Esophagus muscularis mucosa (tissue), 4 donors: ENCODE data around the gene ULK2.

ENCODE experiments used
- EP300 ChIP-seq: sonication (generic); formaldehyde crosslinking; IDR thresholded peaks from one replicate; pipeline ENCODE4 v1.6.1; 2017; ENCODE audit warnings: antibody characterized with exemption
- POLR2AphosphoS5 ChIP-seq, 2 donors: sonication (generic); formaldehyde crosslinking; IDR thresholded peaks; one replicate each; pipeline ENCODE4 v1.6.1; 2017; ENCODE audit warnings: antibody characterized with exemption in 2 of 2
- TF ChIP-seq, protein P1 (sequence below), 3 experiments: fragments of 200-600 bp in 2 of 3; fragments of 450-650 bp in 1 of 3; sonication (generic) in 2 of 3; IDR thresholded peaks; one replicate each; pipeline ENCODE4 v1.5.1; 2017 to 2019; ENCODE audit warnings: antibody characterized with exemption in 3 of 3, mild to moderate bottlenecking in 2 of 3, moderate library complexity in 1 of 3

- TF ChIP-seq, protein P1, sequence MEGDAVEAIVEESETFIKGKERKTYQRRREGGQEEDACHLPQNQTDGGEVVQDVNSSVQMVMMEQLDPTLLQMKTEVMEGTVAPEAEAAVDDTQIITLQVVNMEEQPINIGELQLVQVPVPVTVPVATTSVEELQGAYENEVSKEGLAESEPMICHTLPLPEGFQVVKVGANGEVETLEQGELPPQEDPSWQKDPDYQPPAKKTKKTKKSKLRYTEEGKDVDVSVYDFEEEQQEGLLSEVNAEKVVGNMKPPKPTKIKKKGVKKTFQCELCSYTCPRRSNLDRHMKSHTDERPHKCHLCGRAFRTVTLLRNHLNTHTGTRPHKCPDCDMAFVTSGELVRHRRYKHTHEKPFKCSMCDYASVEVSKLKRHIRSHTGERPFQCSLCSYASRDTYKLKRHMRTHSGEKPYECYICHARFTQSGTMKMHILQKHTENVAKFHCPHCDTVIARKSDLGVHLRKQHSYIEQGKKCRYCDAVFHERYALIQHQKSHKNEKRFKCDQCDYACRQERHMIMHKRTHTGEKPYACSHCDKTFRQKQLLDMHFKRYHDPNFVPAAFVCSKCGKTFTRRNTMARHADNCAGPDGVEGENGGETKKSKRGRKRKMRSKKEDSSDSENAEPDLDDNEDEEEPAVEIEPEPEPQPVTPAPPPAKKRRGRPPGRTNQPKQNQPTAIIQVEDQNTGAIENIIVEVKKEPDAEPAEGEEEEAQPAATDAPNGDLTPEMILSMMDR (IDR thresholded peaks at IDR 0.05) = no peak
- TF ChIP-seq POLR2AphosphoS5 (IDR thresholded peaks at IDR 0.05) = no peak
- TF ChIP-seq EP300 = no peak
Measured at GRCh38 chr17:19747159-19747719, 120.5 kb downstream of the ULK2 start.
